ENCODE results near the gene C1orf167.

Gene C1orf167

DNA sequence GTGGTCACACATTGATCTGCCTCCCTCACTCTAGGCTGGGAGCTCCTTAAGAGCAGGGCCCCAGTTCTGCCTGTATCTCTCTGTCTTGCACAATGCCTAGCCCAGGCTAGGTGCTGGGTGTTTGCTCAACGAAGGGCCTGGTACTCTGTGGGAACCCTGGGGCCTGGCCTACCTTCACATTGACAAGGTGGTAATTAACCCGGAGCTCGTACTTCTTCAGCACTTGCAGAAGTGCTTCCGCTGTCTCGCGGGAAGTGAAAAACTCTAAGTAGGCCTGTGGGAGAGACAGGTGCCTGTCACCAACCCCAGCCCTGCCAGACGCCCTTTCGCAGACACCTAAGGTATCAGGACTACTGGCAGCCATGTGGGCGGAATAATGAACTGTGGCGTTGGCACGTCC is 30.1 kb downstream of the C1orf167 start:
- no peak overlapping the region for H2AFZ ChIP-seq (ENCODE audit: low read length)
- H3K9me2 ChIP-seq (replicated peaks; ENCODE audit: insufficient read depth, low read length) = no peaks in the 10 kb centered on the region
- H3K4me1 ChIP-seq (ENCODE audit: low read length) = no peaks in the 10 kb centered on the region
- no peaks in the 10 kb centered on the region for H3K9me3 ChIP-seq (replicated peaks; ENCODE audit: insufficient read depth, low read length)
- no peak for DNase-seq
- H3K27me3 ChIP-seq (replicated peaks; ENCODE audit: insufficient read depth, low read length) = no peaks in the 10 kb centered on the region
- no peak overlapping the region for H3K4me3 ChIP-seq (ENCODE audit: low read length)
- no peak overlapping the region for H3K9ac ChIP-seq (ENCODE audit: low read length)
- TF ChIP-seq, protein P1, sequence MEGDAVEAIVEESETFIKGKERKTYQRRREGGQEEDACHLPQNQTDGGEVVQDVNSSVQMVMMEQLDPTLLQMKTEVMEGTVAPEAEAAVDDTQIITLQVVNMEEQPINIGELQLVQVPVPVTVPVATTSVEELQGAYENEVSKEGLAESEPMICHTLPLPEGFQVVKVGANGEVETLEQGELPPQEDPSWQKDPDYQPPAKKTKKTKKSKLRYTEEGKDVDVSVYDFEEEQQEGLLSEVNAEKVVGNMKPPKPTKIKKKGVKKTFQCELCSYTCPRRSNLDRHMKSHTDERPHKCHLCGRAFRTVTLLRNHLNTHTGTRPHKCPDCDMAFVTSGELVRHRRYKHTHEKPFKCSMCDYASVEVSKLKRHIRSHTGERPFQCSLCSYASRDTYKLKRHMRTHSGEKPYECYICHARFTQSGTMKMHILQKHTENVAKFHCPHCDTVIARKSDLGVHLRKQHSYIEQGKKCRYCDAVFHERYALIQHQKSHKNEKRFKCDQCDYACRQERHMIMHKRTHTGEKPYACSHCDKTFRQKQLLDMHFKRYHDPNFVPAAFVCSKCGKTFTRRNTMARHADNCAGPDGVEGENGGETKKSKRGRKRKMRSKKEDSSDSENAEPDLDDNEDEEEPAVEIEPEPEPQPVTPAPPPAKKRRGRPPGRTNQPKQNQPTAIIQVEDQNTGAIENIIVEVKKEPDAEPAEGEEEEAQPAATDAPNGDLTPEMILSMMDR (IDR thresholded peaks at IDR 0.05; ENCODE audit: low read length) = no peak
- TF ChIP-seq EZH2 (optimal IDR thresholded peaks at IDR 0.05; ENCODE audit: low read depth, low read length) = no peak
- TF ChIP-seq EZH2phosphoT487 (IDR thresholded peaks at IDR 0.05; ENCODE audit: low read length) = no peak
- H3K36me3 ChIP-seq (replicated peaks; ENCODE audit: insufficient read depth, low read length) = no peaks in the 10 kb centered on the region
- no peaks in the 10 kb centered on the region for H3K79me2 ChIP-seq (ENCODE audit: low read length)
- no peaks in the 10 kb centered on the region for H4K20me1 ChIP-seq (ENCODE audit: insufficient read depth, low read length)
- H3F3A ChIP-seq (ENCODE audit: insufficient read depth, low read length) = no peaks in the 10 kb centered on the region
- no peak overlapping the region for H3K4me2 ChIP-seq (ENCODE audit: low read depth, low read length)
- H3K27ac ChIP-seq (ENCODE audit: low read length) = no peak overlapping the region

DNA sequence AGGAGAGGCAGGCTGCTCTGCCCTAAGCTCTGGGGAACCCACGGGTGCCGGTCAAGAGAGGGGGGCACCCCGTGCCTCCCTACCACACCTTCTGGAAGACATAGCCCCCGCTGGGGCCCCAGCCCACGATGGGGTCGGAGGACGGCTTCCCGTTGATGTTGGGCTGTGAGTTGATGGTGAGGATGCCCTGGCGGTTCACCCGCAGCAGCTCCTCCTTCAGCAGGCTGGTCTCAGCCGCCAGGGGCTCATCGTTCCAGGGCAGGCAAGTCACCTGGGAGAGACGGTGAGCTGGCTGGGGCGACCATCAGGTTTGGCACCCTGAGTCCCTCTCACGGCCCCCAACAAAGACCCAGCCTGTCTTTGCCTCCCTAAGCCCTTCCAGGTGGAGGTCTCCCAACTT is 31.8 kb downstream of the C1orf167 start:
- Histone ChIP-seq H2AFZ (ENCODE audit: low read length) (no peak overlapping the region), H3K9me2 (replicated peaks; ENCODE audit: insufficient read depth, low read length) (no peaks in the 10 kb centered on the region), H3K79me2 (ENCODE audit: low read length) (no peaks in the 10 kb centered on the region), H3K9me3 (replicated peaks; ENCODE audit: insufficient read depth, low read length) (no peaks in the 10 kb centered on the region), H3K4me3 (ENCODE audit: low read length) (no peak overlapping the region), H3K9ac (ENCODE audit: low read length) (no peak overlapping the region), H3K36me3 (replicated peaks; ENCODE audit: insufficient read depth, low read length) (no peaks in the 10 kb centered on the region), H3K4me1 (ENCODE audit: low read length) (no peaks in the 10 kb centered on the region), H4K20me1 (ENCODE audit: insufficient read depth, low read length) (no peaks in the 10 kb centered on the region), H3F3A (ENCODE audit: insufficient read depth, low read length) (no peaks in the 10 kb centered on the region), H3K4me2 (ENCODE audit: low read depth, low read length) (no peak overlapping the region), H3K27me3 (replicated peaks; ENCODE audit: insufficient read depth, low read length) (no peaks in the 10 kb centered on the region), H3K27ac (ENCODE audit: low read length) (no peak overlapping the region)
- TF ChIP-seq EZH2 (optimal IDR thresholded peaks at IDR 0.05; ENCODE audit: low read depth, low read length) (no peak), EZH2phosphoT487 (IDR thresholded peaks at IDR 0.05; ENCODE audit: low read length) (no peak)
- TF ChIP-seq, protein P1 (IDR thresholded peaks at IDR 0.05; ENCODE audit: low read length) = no peak
- DNase-seq = no peak

DNA sequence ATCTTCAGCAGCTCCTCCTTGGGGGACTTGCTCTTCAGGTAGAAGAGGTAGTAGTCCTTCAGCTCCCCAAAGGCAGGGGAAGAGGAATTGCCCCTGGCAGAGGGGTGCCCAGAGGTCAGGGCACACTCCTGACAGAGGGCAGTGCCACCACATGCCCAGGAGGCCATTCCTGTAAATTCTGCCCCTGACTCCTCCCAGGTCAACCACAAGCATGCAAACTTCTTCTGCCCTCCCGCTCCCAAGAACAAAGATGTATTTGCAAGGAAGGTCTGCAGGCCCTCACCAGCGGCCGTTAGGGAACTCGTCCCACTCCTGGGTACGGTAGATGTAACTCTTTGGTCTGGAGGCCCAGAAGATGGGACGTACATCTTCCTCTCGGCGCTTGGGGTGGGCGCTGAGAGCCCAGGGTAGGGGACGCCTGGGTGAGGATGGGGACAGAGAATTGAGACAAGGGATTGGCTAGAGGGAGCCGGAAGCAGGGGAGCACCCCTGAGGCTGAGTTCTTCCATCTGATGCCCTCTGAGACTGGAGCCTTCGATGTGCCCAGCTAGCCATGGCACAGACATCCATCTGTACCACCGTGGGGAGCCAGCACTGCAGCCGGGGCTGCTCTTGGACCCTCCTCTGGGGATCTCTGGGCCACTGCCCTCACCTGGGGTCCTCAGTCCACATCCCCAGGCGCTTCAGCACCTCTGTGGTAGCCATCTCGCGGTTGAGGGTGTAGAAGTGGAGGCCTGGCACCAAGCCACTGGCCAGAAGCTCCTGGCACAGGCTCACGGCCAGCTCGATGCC is 32.6 kb downstream of the C1orf167 start:
- DNase-seq = no peak
- H3K36me3 ChIP-seq (replicated peaks; ENCODE audit: insufficient read depth, low read length) = no peaks in the 10 kb centered on the region
- H3K79me2 ChIP-seq (ENCODE audit: low read length) = no peaks in the 10 kb centered on the region
- no peaks in the 10 kb centered on the region for H3K9me2 ChIP-seq (replicated peaks; ENCODE audit: insufficient read depth, low read length)
- H3F3A ChIP-seq (ENCODE audit: insufficient read depth, low read length) = no peaks in the 10 kb centered on the region
- no peak overlapping the region for H3K9ac ChIP-seq (ENCODE audit: low read length)
- no peaks in the 10 kb centered on the region for H3K27me3 ChIP-seq (replicated peaks; ENCODE audit: insufficient read depth, low read length)
- H3K4me3 ChIP-seq (ENCODE audit: low read length) = no peak overlapping the region
- no peaks in the 10 kb centered on the region for H3K4me1 ChIP-seq (ENCODE audit: low read length)
- TF ChIP-seq EZH2 (optimal IDR thresholded peaks at IDR 0.05; ENCODE audit: low read depth, low read length) (no peak), EZH2phosphoT487 (IDR thresholded peaks at IDR 0.05; ENCODE audit: low read length) (no peak)
- TF ChIP-seq, protein P1 (IDR thresholded peaks at IDR 0.05; ENCODE audit: low read length) = no peak
- no peaks in the 10 kb centered on the region for H4K20me1 ChIP-seq (ENCODE audit: insufficient read depth, low read length)
- no peak overlapping the region for H3K4me2 ChIP-seq (ENCODE audit: low read depth, low read length)
- H2AFZ ChIP-seq (ENCODE audit: low read length) = no peak overlapping the region
- H3K9me3 ChIP-seq (replicated peaks; ENCODE audit: insufficient read depth, low read length) = no peaks in the 10 kb centered on the region
- H3K27ac ChIP-seq (ENCODE audit: low read length) = no peak overlapping the region

Data from MM.1S (cell line).